Measurements from ENCODE around the gene SCAF8.

SCAF8 gene

GRCh38 chr6:154842833-154843232 is 109.6 kb downstream of the SCAF8 start:
- no peaks in the 10 kb centered on the region for H3K36me3 ChIP-seq (ENCODE audit: control insufficient read depth, insufficient read depth, low read length)
- H3K27me3 ChIP-seq (ENCODE audit: control insufficient read depth, insufficient read depth, low read length) = no peaks in the 10 kb centered on the region
- H3K4me3 ChIP-seq (ENCODE audit: low read depth, low read length) = no peak overlapping the region
- H3K4me2 ChIP-seq (ENCODE audit: low read length) = no peak overlapping the region
- H3K79me2 ChIP-seq = peaks cover 10% of the 10 kb centered on the region
- H2AFZ ChIP-seq = no peak overlapping the region
- H3K9me3 ChIP-seq (ENCODE audit: control insufficient read depth, low read length) = no peaks in the 10 kb centered on the region
- no peaks in the 10 kb centered on the region for H3K4me1 ChIP-seq
- no peak for TF ChIP-seq CTCF (IDR thresholded peaks at IDR 0.05)
- H3K9ac ChIP-seq = no peak overlapping the region
- no peak overlapping the region for H3K27ac ChIP-seq

- Histone ChIP-seq H3K36me3 (ENCODE audit: control insufficient read depth, insufficient read depth, low read length) (no peaks in the 10 kb centered on the region), H3K4me3 (ENCODE audit: low read depth, low read length) (no peak overlapping the region), H3K9me3 (ENCODE audit: control insufficient read depth, low read length) (no peaks in the 10 kb centered on the region), H3K79me2 (peaks cover 20% of the 10 kb centered on the region), H3K27me3 (ENCODE audit: control insufficient read depth, insufficient read depth, low read length) (no peaks in the 10 kb centered on the region), H3K27ac (no peak overlapping the region), H3K4me1 (peaks cover 18% of the 10 kb centered on the region), H3K4me2 (ENCODE audit: low read length) (no peak overlapping the region), H3K9ac (no peak overlapping the region), H2AFZ (no peak overlapping the region)
- TF ChIP-seq CTCF (IDR thresholded peaks at IDR 0.05) = no peak
These were observed 114.1 kb downstream of the SCAF8 start for GRCh38 chr6:154847318-154847717.

GRCh38 chr6:154848580-154848979 is 115.4 kb downstream of the SCAF8 start:
- no peak overlapping the region for H3K4me2 ChIP-seq (ENCODE audit: low read length)
- no peaks in the 10 kb centered on the region for H3K36me3 ChIP-seq (ENCODE audit: control insufficient read depth, insufficient read depth, low read length)
- no peak overlapping the region for H2AFZ ChIP-seq
- no peak overlapping the region for H3K4me3 ChIP-seq (ENCODE audit: low read depth, low read length)
- no peak overlapping the region for H3K27ac ChIP-seq
- no peaks in the 10 kb centered on the region for H3K27me3 ChIP-seq (ENCODE audit: control insufficient read depth, insufficient read depth, low read length)
- H3K4me1 ChIP-seq = peaks cover 27% of the 10 kb centered on the region
- H3K9me3 ChIP-seq (ENCODE audit: control insufficient read depth, low read length) = no peaks in the 10 kb centered on the region
- no peak overlapping the region for H3K9ac ChIP-seq
- TF ChIP-seq CTCF (IDR thresholded peaks at IDR 0.05) = no peak
- peaks cover 23% of the 10 kb centered on the region for H3K79me2 ChIP-seq

GRCh38 chr6:154849475-154849874 is 116.3 kb downstream of the SCAF8 start:
- Histone ChIP-seq H3K27ac (no peak overlapping the region), H3K79me2 (peaks cover 23% of the 10 kb centered on the region), H3K4me3 (ENCODE audit: low read depth, low read length) (no peak overlapping the region), H3K4me2 (ENCODE audit: low read length) (peak overlapping the region; percentile 34), H3K9ac (no peak overlapping the region), H2AFZ (no peak overlapping the region), H3K9me3 (ENCODE audit: control insufficient read depth, low read length) (no peaks in the 10 kb centered on the region), H3K36me3 (ENCODE audit: control insufficient read depth, insufficient read depth, low read length) (no peaks in the 10 kb centered on the region), H3K4me1 (peaks cover 27% of the 10 kb centered on the region), H3K27me3 (ENCODE audit: control insufficient read depth, insufficient read depth, low read length) (no peaks in the 10 kb centered on the region)
- TF ChIP-seq CTCF (IDR thresholded peaks at IDR 0.05) = no peak

GRCh38 chr6:154852687-154853086 is 119.5 kb downstream of the SCAF8 start:
- Histone ChIP-seq H3K27ac (no peak overlapping the region), H2AFZ (no peak overlapping the region), H3K9me3 (ENCODE audit: control insufficient read depth, low read length) (no peaks in the 10 kb centered on the region), H3K36me3 (ENCODE audit: control insufficient read depth, insufficient read depth, low read length) (no peaks in the 10 kb centered on the region), H3K79me2 (peaks cover 37% of the 10 kb centered on the region), H3K4me3 (ENCODE audit: low read depth, low read length) (no peak overlapping the region), H3K4me1 (peaks cover 27% of the 10 kb centered on the region), H3K9ac (no peak overlapping the region), H3K4me2 (ENCODE audit: low read length) (peak overlapping the region; percentile 39), H3K27me3 (ENCODE audit: control insufficient read depth, insufficient read depth, low read length) (no peaks in the 10 kb centered on the region)
- no peak for TF ChIP-seq CTCF (IDR thresholded peaks at IDR 0.05)
